ENCODE results near the gene CXCR6. TPM values are rescaled to one million over a fixed set of nuclear protein-coding genes. Genes with fewer than 3 reads are reported as not detected.

The CXCR6 gene
- total and polyA plus RNA-seq, 3 experiments from 2014 or later: 5.8 to 70.8 (median 5.9) TPM

- peaks cover 9 to 95% (median 31%) of the 10 kb centered on the region in 3 donors for H3K36me3 Mint-ChIP-seq
- no peak for DNase-seq
- no peaks in the 10 kb centered on the region for H3K9me3 ChIP-seq (ENCODE audit: low read length)
- ChIA-PET POLR2A (interaction anchor here (0.6 kb wide), 1 partner anchor 218 kb away, joined by 3 read pairs; no protein-coding TSS in a partner anchor), CTCF (interaction anchor here (1.0 to 1.7 kb wide), 4 partner anchors 17 to 162 kb away, joined by 3 read pairs; no protein-coding TSS in a partner anchor)
- H3K4me1 Mint-ChIP-seq: peaks cover 15 to 45% (median 28%) of the 10 kb centered on the region in 3 donors
- no peak overlapping the region for H3K27ac ChIP-seq (ENCODE audit: low read depth, low read length)
- H3K27me3 ChIP-seq (ENCODE audit: insufficient read depth, low read length, poor library complexity, severe bottlenecking): no peaks in the 10 kb centered on the region
- H3K27ac Mint-ChIP-seq: peak overlapping the region in 6 of 8 donors; percentile 8 to 67 (median 46)
- peaks cover 39% of the 10 kb centered on the region for H3K36me3 ChIP-seq (ENCODE audit: insufficient read depth, low read length)
- H3K4me1 ChIP-seq (ENCODE audit: insufficient read depth, low read length): peaks cover 10% of the 10 kb centered on the region
- peak overlapping the region in 2 of 7 donors; percentile 28 to 44 for H3K4me3 Mint-ChIP-seq
- no peaks in the 10 kb centered on the region for H3K9me3 Mint-ChIP-seq
- H3K4me3 ChIP-seq (ENCODE audit: low read length): no peak overlapping the region
- H3K27me3 Mint-ChIP-seq: no peaks in the 10 kb centered on the region
These were observed 20.2 kb upstream of the CXCR6 start for GRCh38 chr3:45922950-45923590.

- ChIA-PET CTCF (no interaction called here), POLR2A (no interaction called here)
- H3K36me3 ChIP-seq (ENCODE audit: insufficient read depth, low read length): peaks cover 46% of the 10 kb centered on the region
- no peak overlapping the region for H3K4me3 ChIP-seq (ENCODE audit: low read length)
- no peak overlapping the region for H3K4me3 Mint-ChIP-seq
- DNase-seq: no peak
- no peaks in the 10 kb centered on the region for H3K9me3 ChIP-seq (ENCODE audit: low read length)
- H3K4me1 ChIP-seq (ENCODE audit: insufficient read depth, low read length): peaks cover 11% of the 10 kb centered on the region
- no peaks in the 10 kb centered on the region for H3K27me3 Mint-ChIP-seq
- H3K27me3 ChIP-seq (ENCODE audit: insufficient read depth, low read length, poor library complexity, severe bottlenecking): no peaks in the 10 kb centered on the region
- H3K4me1 Mint-ChIP-seq: peaks cover 15 to 43% (median 30%) of the 10 kb centered on the region in 3 donors
- H3K36me3 Mint-ChIP-seq: peaks cover 9 to 95% (median 31%) of the 10 kb centered on the region in 3 donors
- no peak overlapping the region for H3K27ac ChIP-seq (ENCODE audit: low read depth, low read length)
- no peaks in the 10 kb centered on the region for H3K9me3 Mint-ChIP-seq
- H3K27ac Mint-ChIP-seq: peak overlapping the region in 2 of 8 donors; percentile 37 to 67
These were observed 19.5 kb upstream of the CXCR6 start for GRCh38 chr3:45923755-45924154.

- Mint-ChIP-seq H3K9me3 (no peaks in the 10 kb centered on the region), H3K4me1 (peaks cover 10 to 19% (median 19%) of the 10 kb centered on the region in 3 donors), H3K27me3 (no peaks in the 10 kb centered on the region), H3K27ac (no peak overlapping the region), H3K36me3 (peaks cover 13 to 96% (median 43%) of the 10 kb centered on the region in 3 donors), H3K4me3 (no peak overlapping the region)
- H3K4me3 ChIP-seq (ENCODE audit: low read length): no peak overlapping the region
- DNase-seq: no peak
- no peaks in the 10 kb centered on the region for H3K9me3 ChIP-seq (ENCODE audit: low read length)
- no peak overlapping the region for H3K27ac ChIP-seq (ENCODE audit: low read depth, low read length)
- no peaks in the 10 kb centered on the region for H3K27me3 ChIP-seq (ENCODE audit: insufficient read depth, low read length, poor library complexity, severe bottlenecking)
- H3K36me3 ChIP-seq (ENCODE audit: insufficient read depth, low read length): peaks cover 65% of the 10 kb centered on the region
- POLR2A ChIA-PET: no interaction called here
- peaks cover 3% of the 10 kb centered on the region for H3K4me1 ChIP-seq (ENCODE audit: insufficient read depth, low read length)
- CTCF ChIA-PET: interaction anchor here (0.6 to 6.1 kb wide), 6 partner anchors 10 to 166 kb away, joined by 3 to 42 read pairs (median 12); partner anchors contain the start of gene LZTFL1
These were observed 15.4 kb upstream of the CXCR6 start for GRCh38 chr3:45927881-45928280.

GRCh38 chr3:45929042-45929679, 14.1 kb upstream of the CXCR6 start:
- H3K9me3 Mint-ChIP-seq: no peaks in the 10 kb centered on the region
- H3K4me1 Mint-ChIP-seq: peaks cover 10 to 18% (median 15%) of the 10 kb centered on the region in 3 donors
- H3K27ac Mint-ChIP-seq: peak overlapping the region in 6 of 8 donors; percentile 28 to 92 (median 53)
- peaks cover 3% of the 10 kb centered on the region for H3K4me1 ChIP-seq (ENCODE audit: insufficient read depth, low read length)
- peaks cover 17 to 96% (median 49%) of the 10 kb centered on the region in 3 donors for H3K36me3 Mint-ChIP-seq
- DNase-seq: peak; percentile 50 to 75 (median 51)
- POLR2A ChIA-PET: no interaction called here
- H3K27me3 ChIP-seq (ENCODE audit: insufficient read depth, low read length, poor library complexity, severe bottlenecking): no peaks in the 10 kb centered on the region
- no peaks in the 10 kb centered on the region for H3K9me3 ChIP-seq (ENCODE audit: low read length)
- peak overlapping the region in 1 of 7 donors; percentile 63 for H3K4me3 Mint-ChIP-seq
- H3K27ac ChIP-seq (ENCODE audit: low read depth, low read length): no peak overlapping the region
- no peak overlapping the region for H3K4me3 ChIP-seq (ENCODE audit: low read length)
- H3K27me3 Mint-ChIP-seq: no peaks in the 10 kb centered on the region
- CTCF ChIA-PET: interaction anchor here (0.8 to 6.1 kb wide), 22 partner anchors 9 to 439 kb away, joined by 3 to 42 read pairs (median 4); partner anchors contain the start of genes CXCR6 and LZTFL1
- peaks cover 67% of the 10 kb centered on the region for H3K36me3 ChIP-seq (ENCODE audit: insufficient read depth, low read length)

GRCh38 chr3:45931496-45931895, 11.8 kb upstream of the CXCR6 start:
- Mint-ChIP-seq H3K27me3 (no peaks in the 10 kb centered on the region), H3K36me3 (peaks cover 25 to 100% (median 60%) of the 10 kb centered on the region in 3 donors), H3K4me3 (no peak overlapping the region), H3K9me3 (no peaks in the 10 kb centered on the region), H3K4me1 (peaks cover 4 to 14% (median 6%) of the 10 kb centered on the region in 3 donors), H3K27ac (no peak overlapping the region)
- Histone ChIP-seq H3K27ac (ENCODE audit: low read depth, low read length) (no peak overlapping the region), H3K9me3 (ENCODE audit: low read length) (no peaks in the 10 kb centered on the region), H3K36me3 (ENCODE audit: insufficient read depth, low read length) (peaks cover 89% of the 10 kb centered on the region), H3K4me1 (ENCODE audit: insufficient read depth, low read length) (peaks cover 3% of the 10 kb centered on the region), H3K27me3 (ENCODE audit: insufficient read depth, low read length, poor library complexity, severe bottlenecking) (no peaks in the 10 kb centered on the region), H3K4me3 (ENCODE audit: low read length) (no peak overlapping the region)
- CTCF ChIA-PET: interaction anchor here (5.3 to 6.1 kb wide), 2 partner anchors 146 to 170 kb away, joined by 30 to 42 read pairs; no protein-coding TSS in a partner anchor
- DNase-seq: no peak
- POLR2A ChIA-PET: no interaction called here

- peaks cover 26 to 100% (median 56%) of the 10 kb centered on the region in 3 donors for H3K36me3 Mint-ChIP-seq
- POLR2A ChIA-PET: no interaction called here
- no peak for DNase-seq
These were observed 11.2 kb upstream of the CXCR6 start for GRCh38 chr3:45932112-45932511.

GRCh38 chr3:45933591-45933990, 9.7 kb upstream of the CXCR6 start:
- no peaks in the 10 kb centered on the region for H3K9me3 Mint-ChIP-seq
- Histone ChIP-seq H3K36me3 (ENCODE audit: insufficient read depth, low read length) (peaks cover 82% of the 10 kb centered on the region), H3K9me3 (ENCODE audit: low read length) (no peaks in the 10 kb centered on the region), H3K27me3 (ENCODE audit: insufficient read depth, low read length, poor library complexity, severe bottlenecking) (no peaks in the 10 kb centered on the region), H3K4me1 (ENCODE audit: insufficient read depth, low read length) (peaks cover 3% of the 10 kb centered on the region), H3K4me3 (ENCODE audit: low read length) (no peak overlapping the region), H3K27ac (ENCODE audit: low read depth, low read length) (no peak overlapping the region)
- H3K36me3 Mint-ChIP-seq: peaks cover 35 to 99% (median 53%) of the 10 kb centered on the region in 3 donors
- ChIA-PET CTCF (interaction anchor here (16.7 kb wide), 1 partner anchor 146 kb away, joined by 295 read pairs; no protein-coding TSS in a partner anchor), POLR2A (no interaction called here)
- no peaks in the 10 kb centered on the region for H3K27me3 Mint-ChIP-seq
- no peak for DNase-seq
- no peak overlapping the region for H3K27ac Mint-ChIP-seq
- H3K4me3 Mint-ChIP-seq: no peak overlapping the region
- H3K4me1 Mint-ChIP-seq: peaks cover 6 to 20% (median 6%) of the 10 kb centered on the region in 3 donors

More at GRCh38 chr3:45932112-45932511, 11.2 kb upstream of the CXCR6 start:
- no peaks in the 10 kb centered on the region for H3K27me3 Mint-ChIP-seq
- H3K9me3 Mint-ChIP-seq: no peaks in the 10 kb centered on the region
- H3K4me3 ChIP-seq (ENCODE audit: low read length): no peak overlapping the region
- peaks cover 3% of the 10 kb centered on the region for H3K4me1 ChIP-seq (ENCODE audit: insufficient read depth, low read length)
- CTCF ChIA-PET: interaction anchor here (5.3 to 6.1 kb wide), 2 partner anchors 146 to 170 kb away, joined by 30 to 42 read pairs; no protein-coding TSS in a partner anchor
- no peak overlapping the region for H3K27ac ChIP-seq (ENCODE audit: low read depth, low read length)
- H3K4me1 Mint-ChIP-seq: peaks cover 4 to 14% (median 6%) of the 10 kb centered on the region in 3 donors
- peaks cover 93% of the 10 kb centered on the region for H3K36me3 ChIP-seq (ENCODE audit: insufficient read depth, low read length)
- no peak overlapping the region for H3K4me3 Mint-ChIP-seq
- no peaks in the 10 kb centered on the region for H3K9me3 ChIP-seq (ENCODE audit: low read length)
- no peak overlapping the region for H3K27ac Mint-ChIP-seq
- no peaks in the 10 kb centered on the region for H3K27me3 ChIP-seq (ENCODE audit: insufficient read depth, low read length, poor library complexity, severe bottlenecking)

Measured in CD8-positive, alpha-beta memory T cell (primary cell).